ENCODE data around the gene KCNN2. TPM values are rescaled to one million over a fixed set of nuclear protein-coding genes. Genes with fewer than 3 reads are reported as not detected.
"Not testable (repeated sequence)": the region's sequence is repeated elsewhere in the genome, so short reads cannot be mapped to it uniquely, and the experiment has no call there.

The KCNN2 gene
- total and polyA plus RNA-seq, 2 donors from 2014 or later, result 1.5 to 1.7 TPM

DNA sequence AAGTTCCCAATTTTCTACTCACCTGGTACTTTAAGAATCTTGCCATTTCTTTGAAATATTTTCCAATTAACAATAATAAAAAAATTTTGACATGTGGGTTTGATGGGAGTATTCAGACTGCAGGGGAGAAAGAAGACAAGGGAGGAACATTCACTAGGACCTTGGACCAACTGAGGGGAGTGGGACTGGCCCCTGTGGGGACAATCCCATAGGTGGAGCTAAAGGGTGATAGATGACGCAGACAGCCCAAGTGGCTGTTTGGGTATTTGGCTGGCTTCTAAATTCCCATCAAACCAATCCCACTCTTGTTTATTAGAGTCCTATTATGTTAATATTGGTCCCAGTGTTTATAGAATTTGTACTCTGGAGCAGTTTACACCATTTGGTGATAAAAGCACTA is 65.3 kb downstream of the KCNN2 start:
- TF ChIP-seq, protein P1, sequence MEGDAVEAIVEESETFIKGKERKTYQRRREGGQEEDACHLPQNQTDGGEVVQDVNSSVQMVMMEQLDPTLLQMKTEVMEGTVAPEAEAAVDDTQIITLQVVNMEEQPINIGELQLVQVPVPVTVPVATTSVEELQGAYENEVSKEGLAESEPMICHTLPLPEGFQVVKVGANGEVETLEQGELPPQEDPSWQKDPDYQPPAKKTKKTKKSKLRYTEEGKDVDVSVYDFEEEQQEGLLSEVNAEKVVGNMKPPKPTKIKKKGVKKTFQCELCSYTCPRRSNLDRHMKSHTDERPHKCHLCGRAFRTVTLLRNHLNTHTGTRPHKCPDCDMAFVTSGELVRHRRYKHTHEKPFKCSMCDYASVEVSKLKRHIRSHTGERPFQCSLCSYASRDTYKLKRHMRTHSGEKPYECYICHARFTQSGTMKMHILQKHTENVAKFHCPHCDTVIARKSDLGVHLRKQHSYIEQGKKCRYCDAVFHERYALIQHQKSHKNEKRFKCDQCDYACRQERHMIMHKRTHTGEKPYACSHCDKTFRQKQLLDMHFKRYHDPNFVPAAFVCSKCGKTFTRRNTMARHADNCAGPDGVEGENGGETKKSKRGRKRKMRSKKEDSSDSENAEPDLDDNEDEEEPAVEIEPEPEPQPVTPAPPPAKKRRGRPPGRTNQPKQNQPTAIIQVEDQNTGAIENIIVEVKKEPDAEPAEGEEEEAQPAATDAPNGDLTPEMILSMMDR (IDR thresholded peaks at IDR 0.05; ENCODE audit: borderline replicate concordance, extremely low read depth, insufficient read depth), result no peak
- Histone ChIP-seq H3K9me3 (ENCODE audit: control insufficient read depth in 2 of 3, insufficient read depth in 1 of 3, low read length in 3 of 3) (no peaks in the 10 kb centered on the region), H3K4me1 (ENCODE audit: control insufficient read depth in 2 of 3, insufficient read depth in 2 of 3, low read depth in 1 of 3, low read length in 3 of 3) (no peaks in the 10 kb centered on the region), H3K36me3 (ENCODE audit: control insufficient read depth in 2 of 3, insufficient read depth in 3 of 3, low read length in 3 of 3) (no peaks in the 10 kb centered on the region), H3K27ac (ENCODE audit: low read depth in 2 of 2, low read length in 2 of 2) (no peak overlapping the region), H3K4me3 (ENCODE audit: low read length in 3 of 3) (no peak overlapping the region), H3K27me3 (ENCODE audit: control insufficient read depth, insufficient read depth, low read length) (no peaks in the 10 kb centered on the region), H3K9ac (ENCODE audit: low read length in 3 of 3) (no peak overlapping the region)
- FAIRE-seq, result no peak
- no peak for DNase-seq
- intact Hi-C loops (cut with DNase I), result no loop called here

DNA sequence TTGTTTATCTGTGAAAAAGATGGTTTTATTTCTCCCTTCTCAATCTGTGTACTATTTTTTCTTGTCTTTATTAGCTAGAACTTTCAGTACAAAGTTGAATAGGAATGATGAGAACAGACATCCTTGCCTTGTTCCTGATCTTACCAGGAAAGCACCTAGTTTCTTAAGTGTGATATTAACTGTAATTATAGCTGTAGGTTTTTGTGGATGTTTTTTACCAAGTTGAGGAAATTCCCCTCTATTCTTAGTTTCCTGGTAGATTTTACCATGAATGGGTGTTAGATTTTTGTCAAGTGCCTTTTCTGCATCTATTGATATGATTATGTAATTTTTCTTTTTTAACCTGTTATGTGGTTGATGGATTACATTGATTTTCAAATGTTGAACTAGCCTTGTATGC is 68.7 kb downstream of the KCNN2 start:
- no peak overlapping the region for H3K4me3 ChIP-seq (ENCODE audit: low read length in 3 of 3)
- no peak for FAIRE-seq
- H3K9me3 ChIP-seq (ENCODE audit: control insufficient read depth in 2 of 3, insufficient read depth in 1 of 3, low read length in 3 of 3), result no peaks in the 10 kb centered on the region
- DNase-seq, result no peak
- H3K27me3 ChIP-seq (ENCODE audit: control insufficient read depth, insufficient read depth, low read length), result no peaks in the 10 kb centered on the region
- intact Hi-C loops (cut with DNase I), result no loop called here
- no peak overlapping the region for H3K9ac ChIP-seq (ENCODE audit: low read length in 3 of 3)
- no peaks in the 10 kb centered on the region for H3K4me1 ChIP-seq (ENCODE audit: control insufficient read depth in 2 of 3, insufficient read depth in 2 of 3, low read depth in 1 of 3, low read length in 3 of 3)
- H3K36me3 ChIP-seq (ENCODE audit: control insufficient read depth in 2 of 3, insufficient read depth in 3 of 3, low read length in 3 of 3), result no peaks in the 10 kb centered on the region
- TF ChIP-seq, protein P1 (IDR thresholded peaks at IDR 0.05; ENCODE audit: borderline replicate concordance, extremely low read depth, insufficient read depth), result no peak
- no peak overlapping the region for H3K27ac ChIP-seq (ENCODE audit: low read depth in 2 of 2, low read length in 2 of 2)

DNA sequence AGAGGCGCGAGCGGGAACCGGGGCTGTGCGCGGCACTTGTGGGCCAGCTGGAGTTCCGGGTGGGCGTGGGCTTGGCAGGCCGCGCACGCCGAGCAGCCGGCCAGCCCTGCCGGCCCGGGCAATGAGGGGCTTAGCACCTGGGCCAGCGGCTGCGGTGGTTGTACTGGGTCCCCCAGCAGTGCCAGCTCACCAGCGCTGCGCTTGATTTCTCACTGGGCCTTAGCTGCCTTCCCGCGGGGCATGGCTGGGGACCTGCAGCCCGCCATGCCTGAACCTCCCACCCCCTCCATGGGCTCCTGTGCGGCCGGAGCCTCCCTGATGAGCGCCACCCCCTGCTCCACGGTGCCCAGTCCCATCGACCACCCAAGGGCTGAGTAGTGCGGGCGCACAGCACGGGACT is 70.8 kb downstream of the KCNN2 start:
- H3K9me3 ChIP-seq (ENCODE audit: control insufficient read depth in 2 of 3, insufficient read depth in 1 of 3, low read length in 3 of 3); H3K36me3 ChIP-seq (ENCODE audit: control insufficient read depth in 2 of 3, insufficient read depth in 3 of 3, low read length in 3 of 3); intact Hi-C loops (cut with DNase I); H3K27me3 ChIP-seq (ENCODE audit: control insufficient read depth, insufficient read depth, low read length); FAIRE-seq; H3K4me3 ChIP-seq (ENCODE audit: low read length in 3 of 3); H3K4me1 ChIP-seq (ENCODE audit: control insufficient read depth in 2 of 3, insufficient read depth in 2 of 3, low read depth in 1 of 3, low read length in 3 of 3); H3K9ac ChIP-seq (ENCODE audit: low read length in 3 of 3); DNase-seq; H3K27ac ChIP-seq (ENCODE audit: low read depth in 2 of 2, low read length in 2 of 2): not testable (repeated sequence)

DNA sequence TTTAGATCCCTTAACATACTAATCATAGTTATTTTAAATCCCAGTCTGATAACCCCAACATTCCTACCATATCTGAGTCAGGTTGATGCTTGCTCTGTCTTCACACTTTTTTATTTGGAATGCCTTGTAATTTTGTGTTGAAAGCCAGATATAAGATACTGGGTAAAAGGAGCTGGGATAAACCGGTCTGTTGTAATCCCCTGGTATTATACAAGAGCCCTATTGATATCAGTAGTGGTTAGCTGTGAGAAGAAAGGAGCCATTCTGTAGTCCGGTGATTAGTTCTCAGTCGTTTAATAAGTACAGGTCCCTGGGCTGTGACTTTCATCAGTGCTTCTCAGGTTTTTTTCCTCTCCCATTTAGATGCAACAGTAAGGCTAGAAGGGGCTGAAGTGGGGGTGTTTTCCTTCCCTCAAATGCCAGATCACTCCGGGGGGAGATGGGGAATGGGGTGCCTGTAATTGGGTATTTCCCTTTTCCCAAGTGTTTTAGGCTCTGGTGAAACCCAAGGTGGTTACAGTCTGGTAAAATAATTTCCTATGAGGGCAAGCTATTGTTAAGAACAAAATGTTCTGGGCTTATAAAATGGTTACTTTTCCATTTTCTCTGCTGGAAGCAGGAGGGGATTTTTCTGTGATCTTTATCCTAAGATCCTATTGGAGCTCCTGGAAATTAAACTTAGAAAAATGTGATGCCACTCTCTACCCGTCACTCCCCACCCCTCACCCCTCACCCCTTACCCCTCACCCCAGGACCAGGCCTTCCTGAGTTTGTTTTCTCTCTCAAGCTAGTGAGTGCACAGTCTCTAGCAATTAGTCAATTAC is 72.7 kb downstream of the KCNN2 start:
- Histone ChIP-seq H3K9me3 (ENCODE audit: control insufficient read depth in 2 of 3, insufficient read depth in 1 of 3, low read length in 3 of 3) (no peaks in the 10 kb centered on the region), H3K36me3 (ENCODE audit: control insufficient read depth in 2 of 3, insufficient read depth in 3 of 3, low read length in 3 of 3) (no peaks in the 10 kb centered on the region), H3K4me3 (ENCODE audit: low read length in 3 of 3) (no peak overlapping the region), H3K27ac (ENCODE audit: low read depth in 2 of 2, low read length in 2 of 2) (no peak overlapping the region), H3K4me1 (ENCODE audit: control insufficient read depth in 2 of 3, insufficient read depth in 2 of 3, low read depth in 1 of 3, low read length in 3 of 3) (no peaks in the 10 kb centered on the region), H3K9ac (ENCODE audit: low read length in 3 of 3) (no peak overlapping the region), H3K27me3 (ENCODE audit: control insufficient read depth, insufficient read depth, low read length) (no peaks in the 10 kb centered on the region)
- DNase-seq, result no peak
- TF ChIP-seq, protein P1 (IDR thresholded peaks at IDR 0.05; ENCODE audit: borderline replicate concordance, extremely low read depth, insufficient read depth), result no peak
- intact Hi-C loops (cut with DNase I), result no loop called here
- FAIRE-seq, result no peak
